Astrocyte (in vitro differentiated cells and primary cell): ENCODE measurements around the gene ASB6. TPM values are rescaled to one million over a fixed set of nuclear protein-coding genes. Genes with fewer than 3 reads are reported as not detected.

Experiments
- DNase-seq: peaks from one replicate; pipeline ENCODE4 v3.0.0-alpha.2; 2010; ENCODE audit warnings: low read depth
- FAIRE-seq: peaks from 2 replicates; lab custom pipeline; 2011; peaks lifted over from hg19 to GRCh38; lab: Jason Lieb, UNC
- H2AFZ ChIP-seq: 2 replicates; pipeline ENCODE4 v1.6.0; 2012; ENCODE audit warnings: low read depth, low read length, inconsistent platforms
- H3K27ac ChIP-seq: 2 replicates; pipeline ENCODE4 v1.5.1; 2011; ENCODE audit warnings: low read depth, low read length, inconsistent platforms
- H3K27me3 ChIP-seq: 2 replicates; pipeline ENCODE4 v1.6.0; 2011; ENCODE audit warnings: low read length, inconsistent platforms; ENCODE audit not compliant: insufficient read depth
- H3K36me3 ChIP-seq: 2 replicates; pipeline ENCODE4 v1.5.1; 2011; ENCODE audit warnings: low read length, inconsistent platforms; ENCODE audit not compliant: insufficient read depth
- H3K4me1 ChIP-seq: 2 replicates; pipeline ENCODE4 v1.5.1; 2011; ENCODE audit warnings: low read length, inconsistent platforms; ENCODE audit not compliant: insufficient read depth
- H3K4me2 ChIP-seq: 2 replicates; pipeline ENCODE4 v1.6.0; 2012; ENCODE audit warnings: low read length, inconsistent platforms
- H3K4me3 ChIP-seq: 2 replicates; pipeline ENCODE4 v1.5.1; 2011; ENCODE audit warnings: low read depth, mild to moderate bottlenecking, low read length, inconsistent platforms; ENCODE audit not compliant: insufficient read depth
- H3K79me2 ChIP-seq: 2 replicates; pipeline ENCODE4 v1.6.0; 2012; ENCODE audit warnings: mild to moderate bottlenecking, low read length, inconsistent platforms; ENCODE audit not compliant: insufficient read depth
- H3K9ac ChIP-seq: 2 replicates; pipeline ENCODE4 v1.6.0; 2012; ENCODE audit warnings: mild to moderate bottlenecking, low read length, inconsistent platforms
- H3K9me3 ChIP-seq: 2 replicates; pipeline ENCODE4 v1.5.1; 2012; ENCODE audit warnings: low read depth, mild to moderate bottlenecking, low read length, inconsistent platforms; ENCODE audit not compliant: insufficient read depth
- H4K20me1 ChIP-seq: 2 replicates; pipeline ENCODE4 v1.6.0; 2012; ENCODE audit warnings: low read length, inconsistent platforms; ENCODE audit not compliant: insufficient read depth
- H3K27ac Mint-ChIP-seq: one replicate; pipeline ENCODE4 v1.8.0; 2021; ENCODE audit warnings: mild to moderate bottlenecking, mixed read lengths; ENCODE audit not compliant: unreplicated experiment
- H3K27me3 Mint-ChIP-seq: one replicate; pipeline ENCODE4 v1.8.0; 2021; ENCODE audit warnings: low read depth, mixed read lengths; ENCODE audit not compliant: unreplicated experiment
- H3K36me3 Mint-ChIP-seq: one replicate; pipeline ENCODE4 v1.8.0; 2021; ENCODE audit warnings: low read depth, mixed read lengths; ENCODE audit not compliant: unreplicated experiment
- H3K4me1 Mint-ChIP-seq: one replicate; pipeline ENCODE4 v1.8.0; 2021; ENCODE audit warnings: low read depth, mixed read lengths; ENCODE audit not compliant: unreplicated experiment
- H3K4me3 Mint-ChIP-seq: one replicate; pipeline ENCODE4 v1.8.0; 2021; ENCODE audit warnings: mild to moderate bottlenecking, moderate library complexity, mixed read lengths; ENCODE audit not compliant: unreplicated experiment
- H3K9me3 Mint-ChIP-seq: one replicate; pipeline ENCODE4 v1.8.0; 2021; ENCODE audit warnings: mild to moderate bottlenecking, mixed read lengths; ENCODE audit not compliant: unreplicated experiment
- CTCF ChIP-seq: IDR thresholded peaks from 2 replicates; pipeline ENCODE4 v1.5.1; 2011; ENCODE audit warnings: low read depth, mild to moderate bottlenecking, inconsistent platforms, low read length, moderate library complexity; ENCODE audit not compliant: insufficient read depth
- EZH2 ChIP-seq: IDR thresholded peaks from 2 replicates; pipeline ENCODE4 v1.6.1; 2012; ENCODE audit warnings: mild to moderate bottlenecking, low read length, inconsistent platforms; ENCODE audit not compliant: insufficient read depth
- total RNA-seq: library from RNA; stranded (reverse); gene quantifications from 2 replicates; pipeline ENCODE4 v1.2.1, GENCODE V29; 2021

Gene ASB6
- total RNA-seq, 1 donor from 2014 or later = 24.3 TPM

GRCh38 chr9:129640086-129640870 lies 1.7 kb downstream of the ASB6 start:
- Histone ChIP-seq H3K36me3 (peaks cover 13% of the 10 kb centered on the region), H3K9me3 (no peaks in the 10 kb centered on the region), H3K27me3 (no peaks in the 10 kb centered on the region), H3K79me2 (peaks cover 59% of the 10 kb centered on the region), H3K4me1 (peaks cover 20% of the 10 kb centered on the region), H3K4me3 (peak overlapping the region; percentile 87), H2AFZ (no peak overlapping the region), H4K20me1 (peaks cover 58% of the 10 kb centered on the region), H3K27ac (no peak overlapping the region), H3K9ac (peak overlapping the region; percentile 94), H3K4me2 (peak overlapping the region; percentile 98)
- no peaks in the 10 kb centered on the region for H3K9me3 Mint-ChIP-seq
- peak overlapping the region; percentile 94 for H3K4me3 Mint-ChIP-seq
- H3K27me3 Mint-ChIP-seq = peaks cover under 1% of the 10 kb centered on the region
- peaks cover 2% of the 10 kb centered on the region for H3K36me3 Mint-ChIP-seq
- DNase-seq (peak; percentile 81), FAIRE-seq (no peak)
- H3K4me1 Mint-ChIP-seq = peaks cover 11% of the 10 kb centered on the region
- no peak overlapping the region for H3K27ac Mint-ChIP-seq
- TF ChIP-seq EZH2 (no peak), CTCF (no peak)

- Histone ChIP-seq H3K4me1 (peaks cover 20% of the 10 kb centered on the region), H3K4me2 (peak overlapping the region; percentile 98), H2AFZ (no peak overlapping the region), H3K27ac (no peak overlapping the region), H4K20me1 (peaks cover 64% of the 10 kb centered on the region), H3K79me2 (peaks cover 64% of the 10 kb centered on the region), H3K9me3 (no peaks in the 10 kb centered on the region), H3K27me3 (no peaks in the 10 kb centered on the region), H3K4me3 (no peak overlapping the region), H3K9ac (peak overlapping the region; percentile 94), H3K36me3 (peaks cover 16% of the 10 kb centered on the region)
- peaks cover 8% of the 10 kb centered on the region for H3K36me3 Mint-ChIP-seq
- no peak for TF ChIP-seq EZH2
- TF ChIP-seq CTCF = no peak
- H3K27me3 Mint-ChIP-seq = no peaks in the 10 kb centered on the region
- H3K4me3 Mint-ChIP-seq = peak overlapping the region; percentile 94
- no peak overlapping the region for H3K27ac Mint-ChIP-seq
- no peak for FAIRE-seq
- no peaks in the 10 kb centered on the region for H3K9me3 Mint-ChIP-seq
- peaks cover 11% of the 10 kb centered on the region for H3K4me1 Mint-ChIP-seq
- no peak for DNase-seq
Measured at GRCh38 chr9:129639756-129640085, 2.2 kb downstream of the ASB6 start.

- Histone ChIP-seq H3K79me2 (peaks cover 70% of the 10 kb centered on the region), H3K27me3 (no peaks in the 10 kb centered on the region), H3K4me1 (peaks cover 20% of the 10 kb centered on the region), H3K9me3 (no peaks in the 10 kb centered on the region), H3K4me3 (no peak overlapping the region), H3K4me2 (no peak overlapping the region), H3K36me3 (peaks cover 19% of the 10 kb centered on the region), H3K27ac (no peak overlapping the region), H2AFZ (no peak overlapping the region), H3K9ac (peak overlapping the region; percentile 94), H4K20me1 (peaks cover 68% of the 10 kb centered on the region)
- TF ChIP-seq EZH2 (no peak), CTCF (no peak)
- Mint-ChIP-seq H3K36me3 (peaks cover 8% of the 10 kb centered on the region), H3K27me3 (no peaks in the 10 kb centered on the region), H3K9me3 (no peaks in the 10 kb centered on the region), H3K4me3 (no peak overlapping the region), H3K4me1 (peaks cover 11% of the 10 kb centered on the region), H3K27ac (peak overlapping the region; percentile 41)
- FAIRE-seq (no peak), DNase-seq (no peak)
Measured at GRCh38 chr9:129639034-129639630, 2.8 kb downstream of the ASB6 start.
